Suprapubic skin (tissue), 4 donors: ENCODE data around the gene PFKFB3. TPM values are rescaled to one million over a fixed set of nuclear protein-coding genes. Genes with fewer than 3 reads are reported as not detected.

Experiments
- DNase-seq, 2 donors: peaks; one replicate each; pipeline ENCODE4 v3.0.0-alpha.2; 2019; ENCODE audit warnings: low spot score in 2 of 2
- H3K27ac ChIP-seq: fragments of 200-600 bp; sonication (generic); one replicate; pipeline ENCODE4 v1.5.1; 2019
- H3K27me3 ChIP-seq: fragments of 200-600 bp; sonication (generic); one replicate; pipeline ENCODE4 v1.5.1; 2019
- H3K36me3 ChIP-seq: fragments of 200-600 bp; sonication (generic); one replicate; pipeline ENCODE4 v1.5.1; 2019
- H3K4me1 ChIP-seq: fragments of 200-600 bp; sonication (generic); one replicate; pipeline ENCODE4 v1.5.1; 2019
- H3K4me3 ChIP-seq: fragments of 200-600 bp; sonication (generic); one replicate; pipeline ENCODE4 v1.5.1; 2019; ENCODE audit warnings: mild to moderate bottlenecking
- H3K9me3 ChIP-seq: fragments of 200-600 bp; sonication (generic); one replicate; pipeline ENCODE4 v1.5.1; 2019
- EP300 ChIP-seq: sonication (generic); formaldehyde crosslinking; IDR thresholded peaks from one replicate; pipeline ENCODE4 v1.6.1; 2017; ENCODE audit warnings: antibody characterized with exemption
- POLR2A ChIP-seq, 2 donors: fragments of 450-650 bp; IDR thresholded peaks; one replicate each; pipeline ENCODE4 v1.6.1; 2017; ENCODE audit warnings: antibody characterized with exemption in 2 of 2, mild to moderate bottlenecking in 2 of 2, moderate library complexity in 2 of 2
- POLR2AphosphoS5 ChIP-seq, 3 donors: sonication (generic); formaldehyde crosslinking; IDR thresholded peaks; one replicate each; pipeline ENCODE4 v1.6.1; 2017; ENCODE audit warnings: antibody characterized with exemption in 3 of 3
- WGBS: methylation state at CpG from one replicate; pipeline ENCODE4 v1.1.5; 2018; 5-methylcytosine and 5-hydroxymethylcytosine counted together
- total RNA-seq, 4 donors: library from RNA; depleted of rRNA; stranded (reverse); fragments of >200 nt; gene quantifications; one replicate each; pipeline ENCODE4 v1.1.0, GENCODE V29; 2016
- TF ChIP-seq, protein P1 (sequence below), 2 donors: fragments of 200-600 bp in 1 of 2; fragments of 450-650 bp in 1 of 2; sonication (generic) in 1 of 2; IDR thresholded peaks; one replicate each; pipeline ENCODE4 v1.5.1; 2016 to 2019; ENCODE audit warnings: antibody characterized with exemption in 2 of 2, mild to moderate bottlenecking in 1 of 2, moderate library complexity in 1 of 2

PFKFB3 gene
- total RNA-seq, 4 donors from 2014 or later, result 40.1 to 115 (median 52.2) TPM

DNA sequence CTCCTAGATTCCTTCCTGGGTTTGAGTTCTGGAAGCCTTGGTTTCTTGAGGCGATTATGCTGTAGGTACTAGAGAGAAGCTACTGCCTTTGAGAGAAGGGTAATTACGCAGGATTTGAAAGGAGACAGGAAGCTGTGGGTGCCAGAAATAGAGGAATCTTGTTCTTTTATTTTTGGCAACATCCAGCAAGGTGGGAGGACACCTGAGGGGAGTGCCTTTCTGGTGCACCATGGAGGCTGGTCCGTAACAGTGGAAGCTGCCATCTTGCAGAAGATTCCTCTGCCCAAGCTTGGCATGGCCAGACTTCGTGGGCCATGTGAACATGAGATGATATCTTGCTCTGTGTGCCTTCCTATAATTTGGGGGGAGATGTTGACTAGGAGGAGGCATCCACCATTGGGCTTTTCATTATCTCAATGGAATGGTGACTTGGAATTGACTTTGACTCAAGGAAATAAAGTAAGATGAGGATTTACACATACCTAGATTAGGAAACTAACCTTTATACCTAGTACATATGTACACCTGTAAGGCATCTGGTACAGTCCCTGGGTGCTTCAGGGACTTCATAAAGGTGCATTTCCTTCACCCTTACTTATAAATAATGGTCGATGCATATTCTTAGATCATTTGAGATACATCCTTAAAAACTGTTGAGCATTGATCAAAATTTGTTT, 98.2 kb downstream of the PFKFB3 start:
- Histone ChIP-seq H3K4me1 (peaks cover 40% of the 10 kb centered on the region), H3K36me3 (no peaks in the 10 kb centered on the region), H3K9me3 (no peaks in the 10 kb centered on the region), H3K27me3 (no peaks in the 10 kb centered on the region), H3K4me3 (no peak overlapping the region), H3K27ac (peak overlapping the region; percentile 69)
- TF ChIP-seq POLR2AphosphoS5 (IDR thresholded peaks at IDR 0.05) (no peak), EP300 (no peak), POLR2A (IDR thresholded peaks at IDR 0.05) (no peak)
- DNase-seq, result no peak
- 78% methylated on average over 5 of the region's 5 CpGs for WGBS

DNA sequence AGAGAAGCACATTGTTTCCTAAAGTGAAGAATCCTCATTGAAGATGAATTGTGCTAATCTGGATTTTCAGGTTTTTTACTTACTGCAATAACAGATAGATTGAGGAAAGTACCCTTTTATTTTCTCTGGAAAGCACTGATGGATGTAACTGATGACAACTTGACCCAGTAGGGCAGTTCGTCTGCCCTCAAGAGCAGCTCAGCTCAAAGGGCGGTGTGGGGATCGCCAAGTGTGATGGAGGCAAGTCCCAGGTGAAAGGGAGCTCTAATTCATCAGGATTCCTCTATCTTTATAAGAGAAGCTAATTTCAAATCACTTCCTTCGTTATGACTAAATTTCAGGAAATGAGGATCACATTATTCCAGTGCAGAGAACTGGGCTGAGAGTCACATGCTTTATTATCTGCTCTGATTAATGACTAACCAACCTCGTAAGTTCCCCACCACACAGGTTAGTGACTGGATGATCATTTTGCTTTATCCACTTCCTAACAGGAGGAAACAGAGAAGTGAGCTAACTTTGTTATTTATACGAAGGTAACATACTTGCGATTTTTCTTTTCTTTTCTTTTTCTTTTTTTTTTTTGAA, 98.8 kb downstream of the PFKFB3 start:
- TF ChIP-seq POLR2A (IDR thresholded peaks at IDR 0.05), result no peak
- TF ChIP-seq POLR2AphosphoS5 (IDR thresholded peaks at IDR 0.05), result no peak
- TF ChIP-seq, protein P1, sequence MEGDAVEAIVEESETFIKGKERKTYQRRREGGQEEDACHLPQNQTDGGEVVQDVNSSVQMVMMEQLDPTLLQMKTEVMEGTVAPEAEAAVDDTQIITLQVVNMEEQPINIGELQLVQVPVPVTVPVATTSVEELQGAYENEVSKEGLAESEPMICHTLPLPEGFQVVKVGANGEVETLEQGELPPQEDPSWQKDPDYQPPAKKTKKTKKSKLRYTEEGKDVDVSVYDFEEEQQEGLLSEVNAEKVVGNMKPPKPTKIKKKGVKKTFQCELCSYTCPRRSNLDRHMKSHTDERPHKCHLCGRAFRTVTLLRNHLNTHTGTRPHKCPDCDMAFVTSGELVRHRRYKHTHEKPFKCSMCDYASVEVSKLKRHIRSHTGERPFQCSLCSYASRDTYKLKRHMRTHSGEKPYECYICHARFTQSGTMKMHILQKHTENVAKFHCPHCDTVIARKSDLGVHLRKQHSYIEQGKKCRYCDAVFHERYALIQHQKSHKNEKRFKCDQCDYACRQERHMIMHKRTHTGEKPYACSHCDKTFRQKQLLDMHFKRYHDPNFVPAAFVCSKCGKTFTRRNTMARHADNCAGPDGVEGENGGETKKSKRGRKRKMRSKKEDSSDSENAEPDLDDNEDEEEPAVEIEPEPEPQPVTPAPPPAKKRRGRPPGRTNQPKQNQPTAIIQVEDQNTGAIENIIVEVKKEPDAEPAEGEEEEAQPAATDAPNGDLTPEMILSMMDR (IDR thresholded peaks at IDR 0.05), result no peak
- H3K4me3 ChIP-seq, result no peak overlapping the region
- no peak overlapping the region for H3K27ac ChIP-seq
- H3K4me1 ChIP-seq, result peaks cover 36% of the 10 kb centered on the region
- no peak for DNase-seq
- WGBS, result 85% methylated on average over 7 of the region's 7 CpGs
- no peaks in the 10 kb centered on the region for H3K27me3 ChIP-seq
- no peaks in the 10 kb centered on the region for H3K9me3 ChIP-seq
- H3K36me3 ChIP-seq, result no peaks in the 10 kb centered on the region

Other genes starting within 250 kb of the PFKFB3 start
- 10 to 100 TPM; 14.1 to 26.5 (median 16.4) TPM for gene IL15RA, start 225.4 kb upstream of the PFKFB3 start, total RNA-seq
- under 1 TPM in 2 of 4 donors, not detected in 2; 0.21 to 0.70 TPM for gene IL2RA, start 140.6 kb upstream of the PFKFB3 start, total RNA-seq
- 10 to 100 TPM; 31.9 to 85.6 (median 42.9) TPM for gene RBM17, start 113.9 kb upstream of the PFKFB3 start, total RNA-seq